Mesenchymal stem cell (in vitro differentiated cells and primary cell): ENCODE data around the gene POLR2C.

ENCODE experiments used
- DNase-seq: peaks from one replicate; pipeline ENCODE4 v3.0.0-alpha.2; 2013
- H2AFZ ChIP-seq: one replicate; pipeline ENCODE4 v1.6.1; 2013; ENCODE audit warnings: low read depth, mild to moderate bottlenecking, control low read depth, inconsistent platforms, low read length, moderate library complexity
- H2AK5ac ChIP-seq: 2 replicates; pipeline ENCODE4 v1.6.1; 2013; ENCODE audit warnings: low read length, moderate library complexity, mild to moderate bottlenecking, inconsistent platforms; ENCODE audit not compliant: severe bottlenecking
- H2BK120ac ChIP-seq: one replicate; pipeline ENCODE4 v1.6.1; 2013; ENCODE audit warnings: low read depth, mild to moderate bottlenecking, inconsistent platforms, low read length, moderate library complexity
- H2BK12ac ChIP-seq, 2 experiments: one replicate each; pipeline ENCODE4 v1.6.1; 2013; ENCODE audit warnings: inconsistent platforms in 2 of 2, low read length in 2 of 2, mild to moderate bottlenecking in 2 of 2, moderate library complexity in 2 of 2, control low read depth in 1 of 2
- H2BK15ac ChIP-seq: one replicate; pipeline ENCODE4 v1.6.1; 2013; ENCODE audit warnings: mild to moderate bottlenecking, low read depth, inconsistent platforms; ENCODE audit not compliant: poor library complexity, severe bottlenecking
- H2BK5ac ChIP-seq: 2 replicates; pipeline ENCODE4 v1.6.1; 2013; ENCODE audit warnings: low read depth, mild to moderate bottlenecking, low read length, control low read depth, inconsistent platforms; ENCODE audit not compliant: poor library complexity, severe bottlenecking
- H3K14ac ChIP-seq, 2 experiments: one replicate each; pipeline ENCODE4 v1.6.1; 2013; ENCODE audit warnings: inconsistent platforms in 2 of 2, low read length in 2 of 2, control low read depth in 1 of 2, mild to moderate bottlenecking in 1 of 2, moderate library complexity in 1 of 2
- H3K18ac ChIP-seq, 2 experiments: one replicate each; pipeline ENCODE4 v1.6.1; 2013; ENCODE audit warnings: inconsistent platforms in 2 of 2, low read length in 2 of 2, control low read depth in 1 of 2, low read depth in 1 of 2, mild to moderate bottlenecking in 1 of 2
- H3K23ac ChIP-seq, 2 experiments: one replicate each; pipeline ENCODE4 v1.6.1; 2013; ENCODE audit warnings: inconsistent platforms in 2 of 2, low read length in 2 of 2, mild to moderate bottlenecking in 2 of 2, moderate library complexity in 2 of 2, control low read depth in 1 of 2
- H3K27ac ChIP-seq: 2 replicates; pipeline ENCODE4 v1.5.1; 2013; ENCODE audit warnings: mild to moderate bottlenecking, moderate library complexity, low read length, control low read depth, inconsistent platforms; ENCODE audit not compliant: poor library complexity, severe bottlenecking
- H3K27me3 ChIP-seq, 2 experiments: 2 replicates each; pipeline versions ENCODE4 v1.6.1 to v1.7.0; 2013; ENCODE audit warnings: low read length in 2 of 2, mild to moderate bottlenecking in 2 of 2, moderate library complexity in 2 of 2, control low read depth in 1 of 2, inconsistent platforms in 1 of 2; ENCODE audit not compliant: control insufficient read depth in 1 of 2, insufficient read depth in 1 of 2
- H3K36me3 ChIP-seq, 2 experiments: 2 replicates each; pipeline versions ENCODE4 v1.6.1 to v1.7.0; 2013; ENCODE audit warnings: low read length in 2 of 2, control low read depth in 1 of 2, inconsistent platforms in 1 of 2, low read depth in 1 of 2, mild to moderate bottlenecking in 1 of 2; ENCODE audit not compliant: insufficient read depth in 2 of 2, control insufficient read depth in 1 of 2
- H3K4ac ChIP-seq, 2 experiments: one replicate each; pipeline ENCODE4 v1.6.1; 2013; ENCODE audit warnings: inconsistent platforms in 2 of 2, low read length in 2 of 2, mild to moderate bottlenecking in 2 of 2, moderate library complexity in 2 of 2, control low read depth in 1 of 2, low read depth in 1 of 2
- H3K4me1 ChIP-seq: 2 replicates; pipeline ENCODE4 v1.6.1; 2013; ENCODE audit warnings: low read depth, low read length, control low read depth; ENCODE audit not compliant: control insufficient read depth, insufficient read depth
- H3K4me2 ChIP-seq: 2 replicates; pipeline ENCODE4 v1.6.1; 2013; ENCODE audit warnings: low read length, mild to moderate bottlenecking, inconsistent platforms; ENCODE audit not compliant: poor library complexity, severe bottlenecking
- H3K4me3 ChIP-seq, 2 experiments: 2 replicates each; pipeline versions ENCODE4 v1.5.1 to v1.7.0; 2013; ENCODE audit warnings: low read length in 2 of 2, mild to moderate bottlenecking in 2 of 2, control low read depth in 1 of 2, low read depth in 1 of 2; ENCODE audit not compliant: insufficient read depth in 1 of 2
- H3K79me1 ChIP-seq: replicated peaks from 2 replicates; pipeline ENCODE4 v1.6.1; 2013; ENCODE audit warnings: mild to moderate bottlenecking, control low read depth, low read length, inconsistent platforms; ENCODE audit not compliant: poor library complexity, severe bottlenecking
- H3K9ac ChIP-seq: 2 replicates; pipeline ENCODE4 v1.7.0; 2013; ENCODE audit warnings: mild to moderate bottlenecking, low read length, moderate library complexity
- H3K9me3 ChIP-seq: 2 replicates; pipeline ENCODE4 v1.7.0; 2013; ENCODE audit warnings: mild to moderate bottlenecking, low read length; ENCODE audit not compliant: control insufficient read depth
- H4K8ac ChIP-seq: one replicate; pipeline ENCODE4 v1.6.1; 2013; ENCODE audit warnings: inconsistent platforms, mild to moderate bottlenecking, low read length, moderate library complexity
- H4K91ac ChIP-seq: one replicate; pipeline ENCODE4 v1.6.1; 2013; ENCODE audit warnings: mild to moderate bottlenecking, low read length, inconsistent platforms
- WGBS: methylation state at CpG from one replicate; pipeline ENCODE4 v1.1.7; 2013; ENCODE audit warnings: mixed read lengths; 5-methylcytosine and 5-hydroxymethylcytosine counted together

Gene POLR2C

GRCh38 chr16:57510016-57510871, 47.8 kb downstream of the POLR2C start:
- no peaks in the 10 kb centered on the region for H3K79me1 ChIP-seq
- H3K27me3 ChIP-seq: peaks cover 0 to 30% of the 10 kb centered on the region in 2 experiments
- H3K4ac ChIP-seq: peak overlapping the region; percentile 3 to 32
- H3K4me1 ChIP-seq: peaks cover 44% of the 10 kb centered on the region
- H2BK12ac ChIP-seq: peak overlapping the region; percentile 31 to 85
- DNase-seq: no peak
- H3K23ac ChIP-seq: no peak overlapping the region
- H2BK120ac ChIP-seq: no peak overlapping the region
- H3K18ac ChIP-seq: peak overlapping the region; percentile 55 to 71
- H4K8ac ChIP-seq: peak overlapping the region; percentile 63
- 21% methylated on average over 9 of the region's 10 CpGs for WGBS
- no peak overlapping the region for H2BK5ac ChIP-seq
- H3K9me3 ChIP-seq: no peaks in the 10 kb centered on the region
- no peak overlapping the region for H3K4me3 ChIP-seq
- H2AK5ac ChIP-seq: peak overlapping the region; percentile 61
- H2BK15ac ChIP-seq: peak overlapping the region; percentile 71
- no peak overlapping the region for H3K27ac ChIP-seq
- H2AFZ ChIP-seq: peak overlapping the region; percentile 33
- H3K36me3 ChIP-seq: peaks cover 4 to 16% of the 10 kb centered on the region in 2 experiments
- peak overlapping the region; percentile 65 for H4K91ac ChIP-seq
- no peak overlapping the region for H3K4me2 ChIP-seq
- H3K9ac ChIP-seq: no peak overlapping the region
- peak overlapping the region in 1 of 2 experiments; percentile 51 for H3K14ac ChIP-seq

- no peak overlapping the region for H3K9ac ChIP-seq
- peak overlapping the region; percentile 52 for H4K91ac ChIP-seq
- H3K36me3 ChIP-seq: peaks cover 8 to 35% of the 10 kb centered on the region in 2 experiments
- peak overlapping the region in 1 of 2 experiments; percentile 41 for H3K18ac ChIP-seq
- peak overlapping the region; percentile 61 to 81 for H2BK12ac ChIP-seq
- H3K23ac ChIP-seq: peak overlapping the region in 1 of 2 experiments; percentile 65
- H3K79me1 ChIP-seq: no peaks in the 10 kb centered on the region
- H2BK5ac ChIP-seq: no peak overlapping the region
- H3K27ac ChIP-seq: peak overlapping the region; percentile 71
- peak overlapping the region; percentile 95 for H2AK5ac ChIP-seq
- H2BK15ac ChIP-seq: no peak overlapping the region
- H3K14ac ChIP-seq: no peak overlapping the region
- no peak overlapping the region for H3K4ac ChIP-seq
- no peaks in the 10 kb centered on the region for H3K9me3 ChIP-seq
- H3K27me3 ChIP-seq: peaks cover 0 to 13% of the 10 kb centered on the region in 2 experiments
- 89% methylated on average over 14 of the region's 23 CpGs for WGBS
- no peak overlapping the region for H2AFZ ChIP-seq
- no peak for DNase-seq
- H4K8ac ChIP-seq: no peak overlapping the region
- H3K4me2 ChIP-seq: no peak overlapping the region
- no peak overlapping the region for H3K4me3 ChIP-seq
- H2BK120ac ChIP-seq: no peak overlapping the region
- H3K4me1 ChIP-seq: peaks cover 41% of the 10 kb centered on the region
These were observed 50.0 kb downstream of the POLR2C start for GRCh38 chr16:57512296-57513001.

GRCh38 chr16:57513371-57514102, 51.1 kb downstream of the POLR2C start:
- Histone ChIP-seq H3K4me3 (no peak overlapping the region), H2BK15ac (peak overlapping the region; percentile 44), H4K91ac (no peak overlapping the region), H3K4me2 (peak overlapping the region; percentile 20), H3K4me1 (peaks cover 33% of the 10 kb centered on the region), H2BK5ac (no peak overlapping the region), H3K23ac (no peak overlapping the region), H2BK120ac (peak overlapping the region; percentile 30), H3K9ac (no peak overlapping the region), H2AFZ (no peak overlapping the region), H4K8ac (no peak overlapping the region), H3K18ac (peak overlapping the region; percentile 35 to 60), H3K27ac (peak overlapping the region; percentile 71), H2BK12ac (no peak overlapping the region), H3K27me3 (peaks cover 0 to 5% of the 10 kb centered on the region in 2 experiments), H3K79me1 (no peaks in the 10 kb centered on the region), H3K14ac (no peak overlapping the region), H3K4ac (no peak overlapping the region), H2AK5ac (peak overlapping the region; percentile 2), H3K9me3 (no peaks in the 10 kb centered on the region), H3K36me3 (peaks cover 13 to 46% of the 10 kb centered on the region in 2 experiments)
- WGBS: 13% methylated on average over 13 of the region's 14 CpGs
- peak; percentile 77 for DNase-seq
